CD4-positive, alpha-beta T cell treated with Interleukin-1 beta for 1 hour (primary cell): Measurements from ENCODE around the gene PDE1A.
"Not testable (repeated sequence)": the region's sequence is repeated elsewhere in the genome, so short reads cannot be mapped to it uniquely, and the experiment has no call there.

Source experiments
- DNase-seq, 2 donors: peaks; one replicate each; pipeline ENCODE4 v3.0.0-alpha.2; 2020 to 2022

The PDE1A gene

DNA sequence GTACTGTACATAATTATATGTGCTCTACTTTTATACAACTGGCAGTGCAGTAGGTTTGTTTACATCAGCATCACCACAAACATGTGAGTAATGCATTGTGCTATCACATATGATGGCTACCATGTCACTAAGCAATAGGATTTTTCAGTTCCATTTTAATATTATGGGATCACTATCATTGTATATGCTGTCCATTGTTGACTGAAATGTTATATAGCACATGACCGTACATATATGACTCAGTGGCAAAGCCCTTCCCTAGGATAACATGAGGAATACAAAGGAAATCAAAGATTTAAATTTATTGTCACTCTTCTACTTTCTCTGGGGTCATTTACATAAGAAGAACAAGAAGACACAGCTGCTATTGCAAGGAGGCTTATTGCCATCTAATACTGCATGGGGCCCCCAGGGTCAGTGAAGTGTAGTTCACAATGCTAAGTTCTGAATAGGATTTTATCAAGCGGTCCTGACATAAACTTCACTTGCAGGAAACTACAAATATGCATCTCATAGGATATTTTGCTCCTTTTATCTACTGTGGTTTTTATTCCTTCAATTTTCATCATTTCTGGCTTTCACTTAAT lies 21.8 kb downstream of the PDE1A start:
- DNase-seq, result no peak

DNA sequence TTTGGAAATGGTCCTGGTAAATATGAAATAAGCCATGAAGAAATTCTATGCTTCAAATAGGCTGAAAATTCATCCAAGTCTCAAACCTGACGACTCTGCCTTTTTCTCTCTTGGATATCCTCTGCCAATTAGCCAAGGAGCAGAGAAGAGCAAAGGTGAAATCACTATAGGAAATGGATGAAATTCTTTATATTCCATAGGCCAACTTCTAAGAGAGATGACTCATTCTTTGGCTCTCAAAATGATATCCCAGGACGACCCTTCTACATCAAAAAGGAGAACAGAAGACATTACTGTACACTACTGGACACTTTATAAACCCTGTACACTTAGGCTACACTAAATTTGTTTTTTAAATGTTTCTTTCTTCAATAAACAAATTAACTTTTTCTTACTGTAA lies 22.7 kb downstream of the PDE1A start:
- DNase-seq, result no peak

DNA sequence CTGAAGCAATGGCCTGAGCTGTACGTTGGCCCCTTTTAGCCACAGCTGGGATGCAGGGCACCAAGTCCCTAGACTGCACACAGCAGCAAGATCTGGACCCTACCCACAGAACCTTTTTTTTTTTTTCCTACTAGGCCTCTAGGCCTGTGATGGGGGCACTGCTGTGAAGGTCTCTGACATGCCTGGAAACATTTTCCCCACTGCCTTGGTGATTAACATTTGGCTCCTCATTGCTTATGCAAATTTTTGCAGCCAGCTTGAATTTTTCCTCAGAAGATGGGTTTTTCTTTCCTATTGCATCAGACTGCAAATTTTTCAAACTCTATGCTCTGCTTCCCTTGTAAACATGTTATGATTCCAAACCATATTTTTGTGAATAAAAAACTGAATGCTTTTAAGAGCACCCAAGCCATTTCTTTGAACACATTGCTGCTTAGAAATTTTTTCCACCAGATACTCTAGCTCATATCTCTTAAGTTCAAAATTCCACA lies 33.5 kb downstream of the PDE1A start:
- no peak for DNase-seq

DNA sequence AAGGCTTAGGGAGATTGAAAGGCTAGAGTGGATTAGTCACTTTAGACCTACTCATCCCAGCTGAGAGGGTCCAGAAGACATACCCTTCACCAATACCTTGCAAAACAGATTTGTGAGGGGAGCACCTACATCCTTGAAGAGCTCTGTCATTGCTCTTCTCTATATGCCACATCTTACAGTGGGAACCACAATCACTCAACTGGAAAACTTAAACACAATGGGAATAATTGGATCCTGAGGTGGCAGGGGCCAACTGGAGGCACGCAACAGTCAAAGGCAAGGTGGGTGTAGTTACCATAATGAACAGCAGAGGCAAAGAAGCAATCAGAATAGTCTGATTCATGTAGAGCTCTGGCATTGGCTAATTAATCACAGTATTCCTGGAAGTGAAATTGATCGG lies 35.4 kb downstream of the PDE1A start:
- DNase-seq, result no peak

DNA sequence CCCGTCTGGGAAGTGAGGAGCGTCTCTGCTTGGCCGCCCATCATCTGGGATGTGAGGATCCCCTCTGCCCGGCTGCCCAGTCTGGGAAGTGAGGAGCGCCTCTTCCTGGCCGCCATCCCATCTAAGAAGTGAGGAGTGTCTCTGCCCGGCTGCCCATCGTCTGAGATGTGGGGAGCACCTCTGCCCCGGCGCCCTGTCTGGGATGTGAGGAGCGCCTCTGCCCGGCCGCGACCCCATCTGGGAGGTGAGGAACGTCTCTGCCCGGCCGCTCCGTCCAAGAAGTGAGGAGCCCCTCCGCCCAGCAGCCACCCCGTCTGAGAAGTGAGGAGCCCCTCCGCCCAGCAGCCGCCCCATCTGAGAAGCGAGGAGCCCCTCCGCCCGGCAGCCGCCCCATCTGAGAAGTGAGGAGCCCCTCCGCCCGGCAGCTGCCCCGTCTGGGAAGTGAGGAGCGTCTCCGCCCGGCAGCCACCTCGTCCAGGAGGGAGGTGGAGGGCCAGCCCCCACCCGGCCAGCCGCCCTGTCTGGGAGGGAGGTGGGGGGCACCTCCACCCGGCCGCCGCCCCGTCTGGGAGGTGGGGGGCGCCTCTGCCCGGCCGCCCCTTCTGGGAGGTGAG lies 40.5 kb downstream of the PDE1A start:
- DNase-seq, result not testable (repeated sequence)

DNA sequence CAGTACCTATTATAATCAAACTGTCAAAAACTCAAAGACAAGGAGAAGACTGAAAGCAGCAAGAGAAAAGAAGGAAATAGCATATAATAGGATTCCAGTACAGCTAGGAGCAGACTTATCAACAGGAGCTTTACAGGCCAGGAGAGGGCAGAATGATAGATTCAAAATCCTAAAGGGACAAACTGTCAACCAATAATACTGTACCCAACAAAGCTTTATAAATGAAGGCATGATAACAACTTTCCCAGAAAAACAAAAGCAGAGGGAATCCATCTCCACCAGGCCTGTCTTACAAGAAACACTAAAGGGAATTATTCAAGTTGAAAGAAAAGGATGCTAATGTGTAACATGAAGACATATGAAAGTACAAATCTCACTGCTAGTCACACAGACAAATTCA lies 42.0 kb downstream of the PDE1A start:
- DNase-seq, result no peak

DNA sequence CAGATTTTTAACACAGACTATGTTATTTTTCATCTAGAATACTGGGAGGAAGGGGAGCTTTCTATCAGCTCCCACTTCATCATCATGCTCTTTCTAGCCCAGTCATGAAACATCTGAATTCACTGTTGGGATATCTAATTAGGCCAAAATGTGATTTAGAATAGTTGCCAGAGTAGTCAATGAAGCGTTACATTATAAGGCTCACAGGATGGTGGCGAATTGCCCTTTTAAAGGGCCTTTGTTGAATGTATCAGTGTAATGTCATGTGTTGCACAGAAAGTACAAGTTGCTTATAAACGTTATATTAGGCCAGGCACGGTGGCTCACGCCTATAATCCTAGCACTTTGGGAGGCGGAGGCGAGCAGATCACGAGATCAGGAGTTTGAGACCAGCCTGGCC lies 45.6 kb downstream of the PDE1A start:
- no peak for DNase-seq

DNA sequence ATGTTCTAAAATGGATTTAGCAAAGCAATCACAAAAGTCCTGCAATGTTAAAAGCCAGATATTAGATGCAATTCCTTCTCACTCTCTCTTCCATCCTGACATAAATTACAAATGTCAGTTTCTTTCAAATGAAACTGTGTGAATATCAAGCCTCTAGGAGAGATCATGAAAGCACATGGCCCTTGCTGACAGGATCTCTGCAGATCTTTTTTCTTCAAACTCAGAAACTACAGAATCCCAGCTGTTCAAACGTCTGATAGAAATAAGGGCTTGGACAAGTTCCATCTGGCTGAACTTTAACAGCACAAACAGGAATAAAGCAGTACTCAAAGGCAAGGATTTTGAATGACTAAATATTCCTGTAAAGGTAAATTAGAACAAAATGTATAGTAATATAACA lies 47.6 kb downstream of the PDE1A start:
- DNase-seq, result no peak

DNA sequence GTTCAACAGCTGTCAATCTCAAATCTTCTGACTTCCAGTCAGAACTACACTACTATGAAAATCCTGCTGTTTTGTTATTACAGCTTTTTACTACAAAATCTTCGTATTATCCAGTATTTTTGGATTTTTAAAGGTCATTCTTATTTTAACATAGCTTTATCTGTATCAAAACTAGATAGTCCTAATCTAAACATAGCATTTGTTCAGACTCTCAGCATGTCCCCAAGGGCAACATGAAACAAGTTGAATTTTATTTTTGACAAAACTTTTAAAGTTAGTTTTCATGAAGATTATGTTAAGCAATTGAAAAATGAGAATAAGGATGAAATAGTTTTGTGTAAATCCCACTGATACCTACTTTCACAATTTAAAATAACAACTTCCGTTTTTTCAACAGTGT lies 48.1 kb downstream of the PDE1A start:
- no peak for DNase-seq

DNA sequence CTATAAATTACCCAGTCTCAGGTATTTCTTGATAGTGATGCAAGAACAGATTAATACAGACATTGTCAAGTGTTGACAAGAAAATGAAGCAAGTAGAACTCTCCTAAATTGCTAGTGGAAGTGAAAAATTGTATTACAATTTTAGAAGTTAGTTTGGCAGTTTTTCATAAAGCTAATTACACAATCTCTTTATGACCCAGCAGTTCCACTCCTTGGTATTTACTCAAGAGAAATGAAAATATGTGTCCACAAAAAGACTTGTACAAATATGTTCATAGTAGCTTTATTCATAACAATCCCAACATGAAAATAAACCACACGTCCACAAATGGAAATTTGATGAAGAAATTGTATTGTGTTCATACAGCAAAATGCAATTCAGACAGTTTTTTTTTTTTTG lies 49.4 kb downstream of the PDE1A start:
- DNase-seq, result no peak

DNA sequence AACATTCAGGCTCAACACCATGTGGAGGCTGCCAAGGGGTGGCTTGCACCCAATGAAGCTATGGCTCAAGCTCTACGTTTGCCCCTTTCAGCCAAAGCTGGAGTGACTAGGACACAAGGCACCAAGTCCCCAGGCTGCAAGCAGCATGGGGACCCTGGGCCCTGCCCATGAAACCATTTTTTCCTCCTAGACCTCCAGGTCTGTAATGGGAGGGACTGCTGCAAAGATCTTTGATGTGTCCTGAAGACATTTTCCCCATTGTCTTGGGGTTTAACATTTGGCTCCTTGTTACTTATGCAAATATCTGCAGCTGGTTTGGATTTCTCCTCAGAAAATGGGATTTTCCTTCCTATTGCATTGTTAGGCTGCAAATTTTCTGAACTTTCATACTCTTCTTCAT lies 51.0 kb downstream of the PDE1A start:
- no peak for DNase-seq

DNA sequence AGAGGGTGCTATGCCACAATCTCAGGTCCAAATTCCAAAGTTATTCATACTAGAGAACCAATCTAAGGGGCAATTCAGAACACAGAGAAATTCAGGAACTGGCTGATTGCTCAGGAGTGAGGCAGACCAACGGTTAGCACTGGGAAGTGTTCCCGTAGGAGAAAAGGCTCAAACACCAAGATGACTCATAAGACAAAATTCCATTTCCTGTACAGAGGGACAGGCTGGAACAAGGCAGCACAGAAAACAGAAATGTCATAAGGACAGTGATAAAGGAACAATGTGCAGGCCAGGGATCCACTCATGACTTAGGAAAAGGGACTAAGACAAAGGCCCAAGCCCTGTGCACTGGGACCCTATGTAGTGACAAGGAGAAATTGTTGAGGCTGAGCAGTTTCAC lies 54.2 kb downstream of the PDE1A start:
- no peak for DNase-seq

DNA sequence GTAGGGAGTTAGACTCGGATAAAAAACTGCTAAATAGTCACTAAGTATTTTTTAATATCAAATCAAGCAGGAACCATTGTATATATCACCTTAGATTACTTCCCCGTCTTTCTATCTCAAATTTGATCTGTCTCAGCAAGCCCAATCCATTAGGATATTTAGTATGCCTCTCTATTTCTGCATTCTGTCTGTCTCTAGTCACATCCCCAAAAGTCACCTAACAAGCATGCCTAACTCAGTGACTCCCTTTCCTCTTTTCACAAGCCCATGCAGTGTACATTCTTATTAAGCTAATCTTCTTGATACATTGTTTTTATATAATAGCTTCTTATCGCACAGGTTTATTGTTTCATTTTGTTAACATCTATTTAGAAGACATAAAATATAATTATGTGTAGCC lies 57.8 kb downstream of the PDE1A start:
- no peak for DNase-seq

DNA sequence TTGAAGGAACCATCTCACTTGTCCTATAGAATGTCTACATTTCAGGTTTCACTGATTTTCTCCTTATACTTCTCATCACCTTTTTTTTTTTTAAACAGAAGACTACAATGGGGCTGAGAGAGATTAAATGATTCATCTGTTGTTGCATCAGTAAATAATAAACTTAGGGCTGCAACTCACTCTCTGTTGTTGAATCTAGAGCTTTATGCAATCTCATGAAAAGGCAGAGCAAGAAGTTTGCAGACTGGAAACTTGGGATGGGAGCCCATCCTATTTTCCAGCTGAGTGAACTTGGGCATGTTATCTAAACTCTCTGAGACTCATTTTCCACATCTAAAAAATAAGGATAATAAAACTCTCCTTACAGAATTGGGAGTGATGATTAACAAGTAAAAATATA lies 58.4 kb downstream of the PDE1A start:
- no peak for DNase-seq

DNA sequence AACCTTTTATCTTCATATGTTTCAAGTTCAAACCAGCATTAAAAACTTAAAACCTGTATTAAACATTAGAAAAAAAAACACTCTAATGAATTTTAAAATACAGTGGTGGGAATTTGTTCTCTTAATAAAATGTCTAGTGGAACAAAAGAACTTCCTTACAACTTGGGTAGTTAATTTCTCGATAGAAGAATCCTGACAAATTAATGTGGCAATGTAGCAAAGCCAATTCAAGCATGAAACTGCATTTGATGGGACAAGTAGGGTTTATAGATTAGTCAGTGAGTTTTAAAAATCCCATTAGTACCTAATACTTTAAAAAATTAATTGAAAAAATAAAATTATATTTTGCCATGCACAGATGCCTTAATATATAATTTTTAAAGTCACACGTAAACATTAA lies 59.4 kb downstream of the PDE1A start:
- no peak for DNase-seq

DNA sequence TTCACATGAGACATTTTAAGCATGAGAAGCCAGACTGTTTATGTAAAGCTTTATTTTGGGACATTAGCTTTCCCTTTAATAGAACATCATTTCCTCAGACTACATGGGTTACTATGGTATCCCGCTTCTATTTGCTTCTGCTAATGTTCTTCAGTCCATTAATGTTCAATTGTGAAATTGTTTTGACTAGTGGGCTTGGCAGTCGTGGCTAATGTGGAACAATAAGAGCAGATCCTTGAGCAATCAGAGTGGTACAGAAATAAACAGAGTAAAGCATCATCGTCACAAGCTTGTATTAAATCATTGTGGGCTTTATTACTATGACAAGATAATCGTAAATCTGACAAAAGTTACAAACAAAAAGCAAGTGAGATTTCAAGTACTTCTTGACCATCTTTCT lies 60.2 kb downstream of the PDE1A start:
- no peak for DNase-seq

DNA sequence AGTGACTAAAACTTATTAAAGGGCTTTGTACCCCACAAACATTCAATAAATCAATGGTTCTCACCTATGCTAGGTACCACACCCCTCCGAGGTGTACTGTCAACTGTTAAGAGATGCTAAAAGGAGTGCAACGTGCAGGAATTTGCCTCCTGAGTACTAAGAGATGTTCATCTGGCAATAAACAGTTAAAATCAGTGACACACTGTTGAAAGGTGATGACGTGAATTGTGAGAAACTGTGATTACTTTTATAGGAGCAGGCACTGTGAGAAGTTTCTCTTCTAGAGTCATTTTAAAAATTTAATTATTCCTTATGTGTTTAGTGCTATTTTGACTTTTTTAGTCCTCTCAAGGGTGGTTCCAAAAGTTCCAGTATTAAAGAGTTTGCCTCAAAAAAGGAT lies 61.0 kb downstream of the PDE1A start:
- DNase-seq, result no peak

DNA sequence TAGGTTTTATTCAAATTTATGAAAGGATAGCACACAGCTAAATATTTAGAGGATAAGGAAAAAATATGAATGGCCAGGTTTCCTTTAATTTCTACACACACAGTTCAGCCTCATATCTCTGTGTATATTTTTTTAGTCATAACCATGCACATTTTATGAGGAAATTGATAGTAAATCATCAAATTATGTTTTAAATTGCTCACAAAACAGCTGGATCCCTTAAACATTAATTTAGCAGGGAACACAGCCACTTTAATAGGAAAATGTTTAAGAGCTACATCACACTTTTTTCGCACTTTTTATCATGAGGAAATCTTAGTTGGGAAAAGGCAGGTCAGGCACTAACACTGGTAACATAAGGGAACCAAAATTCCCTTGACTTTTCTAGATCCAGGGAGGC lies 65.4 kb downstream of the PDE1A start:
- DNase-seq, result no peak

DNA sequence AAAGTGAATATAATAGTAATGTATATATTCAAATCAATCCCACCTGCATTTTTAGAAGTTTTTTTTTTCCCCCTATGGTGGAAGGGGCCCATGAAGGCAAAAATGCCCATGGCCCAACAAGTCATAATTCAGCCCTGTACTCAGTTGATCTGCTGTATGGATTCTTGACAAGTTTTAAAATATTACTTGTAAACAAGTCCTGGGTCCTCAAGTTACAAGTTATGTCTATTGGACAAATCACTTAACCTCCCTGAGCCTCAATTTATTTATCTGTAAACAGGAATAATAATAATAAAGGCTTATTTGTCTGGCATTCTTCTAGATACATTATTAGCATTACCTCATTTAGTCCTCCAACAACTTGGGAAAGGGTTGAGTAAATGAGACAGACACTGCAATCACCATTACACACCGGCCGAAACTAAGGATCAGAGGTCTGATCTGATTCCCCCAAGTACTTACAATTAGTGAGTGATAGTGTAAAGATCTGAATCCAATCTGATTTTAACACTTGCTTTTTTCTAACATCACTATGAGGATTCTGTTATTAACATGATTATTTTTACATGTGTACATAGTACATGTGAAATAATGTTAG lies 66.1 kb downstream of the PDE1A start:
- no peak for DNase-seq

DNA sequence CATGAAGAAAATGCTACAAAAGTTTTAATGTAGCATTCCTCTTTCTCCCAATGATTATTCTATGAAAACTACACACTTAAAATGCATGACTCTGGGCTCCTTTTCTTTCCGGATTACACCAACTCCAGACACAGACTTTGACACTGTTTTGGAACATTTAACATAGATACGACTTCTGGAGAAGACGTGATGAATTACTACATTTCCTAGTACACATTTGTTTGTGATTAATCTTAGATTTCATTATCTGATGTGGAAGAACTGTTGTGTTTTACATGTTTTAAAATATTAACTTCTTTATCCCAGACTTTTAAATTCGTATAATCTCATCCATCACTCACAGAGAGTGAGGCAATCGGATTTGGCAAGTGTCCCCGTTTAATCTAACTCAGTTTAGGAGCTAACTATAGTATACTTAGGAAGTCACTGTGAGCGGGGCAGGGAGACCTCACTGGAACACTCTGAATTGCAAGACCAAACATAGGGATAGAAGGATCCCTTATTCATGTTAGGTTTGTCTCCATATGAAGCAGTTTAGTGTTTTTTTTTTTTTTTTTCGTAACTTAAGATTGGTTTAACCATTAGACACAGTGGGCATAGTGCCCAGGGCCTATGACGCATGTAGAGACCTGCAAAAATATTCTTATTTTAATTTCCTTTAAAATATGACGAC lies 66.7 kb downstream of the PDE1A start:
- no peak for DNase-seq

DNA sequence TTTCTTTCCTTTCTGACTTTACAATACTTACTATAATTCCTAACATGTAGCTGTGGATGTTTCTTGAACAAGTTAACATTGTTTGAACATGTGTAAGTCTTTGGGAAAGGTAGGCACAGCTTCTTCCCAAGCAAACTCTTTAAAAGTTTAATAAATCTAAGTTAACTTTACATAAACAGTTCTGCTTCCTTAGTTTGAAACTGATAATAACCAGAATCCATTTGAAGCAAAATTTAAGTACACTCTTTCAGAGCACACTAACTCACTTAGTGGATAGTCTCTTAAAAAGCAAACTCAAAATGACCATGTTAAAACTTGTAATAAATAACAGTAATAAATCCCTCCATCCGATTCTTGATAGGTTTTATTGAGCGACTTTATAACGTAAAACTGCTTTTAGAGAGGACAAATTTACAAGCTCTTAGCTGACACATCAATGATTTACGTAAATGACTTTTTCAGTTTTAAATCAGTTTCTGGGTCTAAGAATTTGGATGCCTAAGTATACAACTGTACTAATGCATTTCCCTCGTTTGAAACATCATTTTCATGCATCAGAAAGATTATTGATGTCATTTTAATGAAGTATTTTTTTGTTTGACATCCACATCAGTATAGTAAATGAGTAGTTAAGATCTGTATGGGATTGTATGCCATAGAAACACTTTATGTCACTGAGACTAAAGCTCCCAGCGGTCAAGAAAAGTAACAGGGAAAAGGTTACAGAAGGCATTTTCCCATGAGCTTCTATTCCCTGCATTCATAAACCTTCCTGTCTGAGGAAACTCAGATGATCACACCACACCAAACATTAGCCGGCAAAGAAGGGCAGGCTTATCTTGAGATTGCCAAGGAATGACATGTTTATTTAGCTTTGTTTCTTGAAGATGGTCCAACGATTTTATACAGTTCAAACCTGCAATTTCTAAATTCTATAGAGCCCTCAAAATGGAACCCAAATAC lies 67.5 kb downstream of the PDE1A start:
- no peak for DNase-seq

DNA sequence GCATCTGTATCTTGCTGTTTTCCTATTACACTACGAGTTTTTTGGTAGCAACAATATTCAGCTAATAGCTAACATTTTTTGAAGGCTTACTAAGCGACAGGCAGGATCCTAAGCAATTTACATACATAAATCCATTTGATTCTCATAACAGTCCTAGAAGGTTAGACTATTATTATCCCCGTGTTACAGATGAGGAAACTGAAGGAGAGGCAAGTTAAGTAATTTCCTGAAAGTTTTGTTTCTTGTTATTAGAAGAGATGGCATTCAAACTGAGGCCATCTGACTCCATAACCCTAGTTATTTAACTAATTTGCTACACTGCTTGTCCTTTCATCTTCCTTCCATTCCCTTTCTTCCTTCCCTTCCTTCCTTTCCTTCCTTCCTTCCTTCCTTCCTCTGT lies 68.2 kb downstream of the PDE1A start:
- DNase-seq, result no peak

DNA sequence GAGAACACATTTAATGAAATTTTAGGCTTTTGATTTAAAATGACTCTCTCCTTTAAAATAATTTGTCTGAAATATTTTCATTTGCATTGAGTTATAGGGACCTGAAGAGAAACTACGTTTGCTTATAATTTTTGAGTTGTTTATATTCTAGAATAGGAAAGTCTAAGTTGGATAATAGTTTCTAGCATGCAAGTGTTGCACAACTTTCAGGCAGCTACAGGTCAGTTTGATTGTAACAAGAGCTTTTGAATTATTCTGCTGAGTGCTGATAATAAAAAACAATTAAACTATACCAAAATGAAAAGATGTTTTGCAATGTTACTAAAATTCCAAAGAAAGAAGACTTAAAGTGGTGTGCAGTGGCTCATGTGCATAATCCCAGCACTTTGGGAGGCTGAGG lies 71.0 kb downstream of the PDE1A start:
- no peak for DNase-seq
